Testis (tissue), 3 donors: ENCODE measurements around the gene CTIF. TPM values are rescaled to one million over a fixed set of nuclear protein-coding genes. Genes with fewer than 3 reads are reported as not detected.

Source experiments
- DNase-seq: peaks from one replicate; pipeline ENCODE4 v3.0.0-alpha.2; 2019
- H3K27ac ChIP-seq, 2 donors: fragments of 200-600 bp; sonication (generic); one replicate each; pipeline ENCODE4 v1.5.1; 2019
- H3K27me3 ChIP-seq: fragments of 200-600 bp; sonication (generic); one replicate; pipeline ENCODE4 v1.5.1; 2019
- H3K36me3 ChIP-seq: fragments of 200-600 bp; sonication (generic); one replicate; pipeline ENCODE4 v1.5.1; 2017; ENCODE audit warnings: low read depth; ENCODE audit errors: missing control alignments
- H3K4me1 ChIP-seq: fragments of 200-600 bp; sonication (generic); one replicate; pipeline ENCODE4 v1.5.1; 2019
- H3K4me3 ChIP-seq, 2 donors: fragments of 200-600 bp; sonication (generic); one replicate each; pipeline ENCODE4 v1.5.1; 2017 to 2019
- H3K9me3 ChIP-seq: fragments of 200-600 bp; sonication (generic); one replicate; pipeline ENCODE4 v1.5.1; 2017
- CTCF ChIP-seq, 3 experiments: fragments of 450-650 bp in 2 of 3; fragments of 200-600 bp in 1 of 3; sonication (generic) in 1 of 3; IDR thresholded peaks; one replicate each; pipeline ENCODE4 v1.5.1; 2016 to 2019; ENCODE audit warnings: antibody characterized with exemption in 3 of 3, mild to moderate bottlenecking in 2 of 3, moderate library complexity in 1 of 3
- POLR2A ChIP-seq: fragments of 450-650 bp; IDR thresholded peaks from one replicate; pipeline ENCODE4 v1.6.1; 2017; ENCODE audit warnings: antibody characterized with exemption, mild to moderate bottlenecking, moderate library complexity
- WGBS, 2 donors: methylation state at CpG; one replicate each; pipeline ENCODE4 v1.1.5; 2018; 5-methylcytosine and 5-hydroxymethylcytosine counted together
- intact Hi-C: fragments of 100-400 bp; cut with DNase I; formaldehyde crosslinking; loops from one replicate; pipeline ENCODE4 v1.15.1; 2023; ENCODE audit warnings: low total_unique reads
- polyA plus RNA-seq: library from polyadenylated mRNA; stranded (reverse); fragments of 350-450 nt; fragmentation: Illumina TruSeq; extraction: RNeasy Lipid Tissue Mini Kit (QIAGEN cat#74804); gene quantifications from one replicate; pipeline ENCODE4 v1.2.3, GENCODE V29; 2014; ENCODE audit warnings: low read depth, low replicate concordance; ENCODE audit not compliant: insufficient read depth
- total RNA-seq, 2 donors: library from RNA; depleted of rRNA; stranded (reverse); fragments of >200 nt; gene quantifications; one replicate each; pipeline ENCODE4 v1.2.3, GENCODE V29; 2016

The CTIF gene
- total and polyA plus RNA-seq, 3 donors from 2014 or later: 33.8 to 41.5 (median 35.6) TPM

- 80 to 86% methylated on average over 20 of the region's 20 CpGs for WGBS, 2 donors
- no peaks in the 10 kb centered on the region for H3K27me3 ChIP-seq
- intact Hi-C loops: no loop called here
- no peak overlapping the region for H3K4me3 ChIP-seq
- DNase-seq: no peak
- no peaks in the 10 kb centered on the region for H3K36me3 ChIP-seq
- no peak for TF ChIP-seq CTCF (IDR thresholded peaks at IDR 0.05)
- TF ChIP-seq POLR2A: no peak
- no peaks in the 10 kb centered on the region for H3K9me3 ChIP-seq
- H3K27ac ChIP-seq: no peak overlapping the region
- no peaks in the 10 kb centered on the region for H3K4me1 ChIP-seq
These were observed 333.7 kb downstream of the CTIF start for GRCh38 chr18:48872234-48873145.

DNA sequence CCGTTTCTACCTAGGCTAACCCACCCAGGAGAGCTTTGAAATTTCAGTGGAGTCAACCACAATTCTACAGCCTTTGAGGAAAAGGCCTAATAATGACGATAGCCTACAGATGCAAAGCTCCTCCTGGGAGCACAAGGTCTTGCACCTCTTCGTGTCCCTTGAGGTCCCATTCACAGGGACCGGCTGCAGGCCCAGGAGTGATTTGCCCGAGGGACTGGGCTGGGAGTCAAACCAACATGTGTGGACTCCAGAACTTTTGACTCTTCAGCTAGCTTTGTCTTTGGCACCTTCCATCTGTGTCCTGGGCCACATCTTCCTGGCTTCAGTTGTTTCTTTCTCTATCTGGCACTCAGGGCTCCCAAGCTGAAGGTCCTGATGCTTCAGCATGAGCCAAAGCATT, 335.4 kb downstream of the CTIF start:
- Histone ChIP-seq H3K9me3 (no peaks in the 10 kb centered on the region), H3K4me3 (no peak overlapping the region), H3K27me3 (no peaks in the 10 kb centered on the region), H3K36me3 (no peaks in the 10 kb centered on the region), H3K4me1 (no peaks in the 10 kb centered on the region), H3K27ac (no peak overlapping the region)
- no peak for TF ChIP-seq POLR2A
- TF ChIP-seq CTCF (IDR thresholded peaks at IDR 0.05): no peak
- WGBS, 2 donors: 98% methylated on average over 5 of the region's 5 CpGs
- no peak for DNase-seq
- intact Hi-C loops: no loop called here

DNA sequence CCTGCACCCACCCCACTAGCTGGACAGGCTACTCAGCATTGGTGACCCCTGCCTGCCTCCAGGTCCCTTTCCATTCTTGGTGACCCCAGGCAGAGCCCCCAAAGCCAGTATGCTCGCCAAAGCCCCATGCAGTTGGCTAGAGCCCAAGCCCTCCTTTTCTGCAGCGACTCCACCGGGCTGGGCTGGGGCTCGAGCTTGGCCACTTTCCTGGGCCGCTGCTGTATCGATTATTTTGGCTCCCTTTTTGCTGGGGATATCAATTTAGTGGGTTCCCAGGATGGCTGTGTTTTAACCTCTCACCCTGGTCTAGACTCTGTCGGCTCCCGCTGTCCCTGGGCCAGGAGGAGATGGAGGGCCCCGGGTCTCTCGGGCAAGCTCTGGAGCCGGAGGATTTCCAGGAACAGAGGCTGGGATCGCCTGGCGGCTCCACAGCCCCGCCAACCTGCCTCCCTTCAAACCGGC, 335.9 kb downstream of the CTIF start:
- intact Hi-C loops: no loop called here
- Histone ChIP-seq H3K4me3 (no peak overlapping the region), H3K27me3 (no peaks in the 10 kb centered on the region), H3K27ac (no peak overlapping the region), H3K9me3 (no peaks in the 10 kb centered on the region), H3K36me3 (no peaks in the 10 kb centered on the region), H3K4me1 (no peaks in the 10 kb centered on the region)
- DNase-seq: no peak
- 87 to 89% methylated on average over 15 of the region's 15 CpGs for WGBS, 2 donors
- TF ChIP-seq CTCF (IDR thresholded peaks at IDR 0.05) (no peak), POLR2A (no peak)

GRCh38 chr18:48875314-48875941, 336.6 kb downstream of the CTIF start:
- Histone ChIP-seq H3K27ac (no peak overlapping the region), H3K27me3 (no peaks in the 10 kb centered on the region), H3K4me3 (no peak overlapping the region), H3K36me3 (no peaks in the 10 kb centered on the region), H3K9me3 (no peaks in the 10 kb centered on the region), H3K4me1 (no peaks in the 10 kb centered on the region)
- intact Hi-C loops: no loop called here
- TF ChIP-seq POLR2A (no peak), CTCF (IDR thresholded peaks at IDR 0.05) (no peak)
- DNase-seq: no peak
- WGBS, 2 donors: 91 to 94% methylated on average over 15 to 18 of the region's 18 CpGs
